HG02973 (cell line): ENCODE measurements around the gene COIL.
"Not testable (repeated sequence)": the region's sequence is repeated elsewhere in the genome, so short reads cannot be mapped to it uniquely, and the experiment has no call there.

Experiments
- ATAC-seq: cut with Tn5 transposase; IDR thresholded peaks from one replicate; pipeline ENCODE4 v1.9.1; 2021; ENCODE audit warnings: moderate library complexity; ENCODE audit not compliant: unreplicated experiment

The COIL gene, protein sequence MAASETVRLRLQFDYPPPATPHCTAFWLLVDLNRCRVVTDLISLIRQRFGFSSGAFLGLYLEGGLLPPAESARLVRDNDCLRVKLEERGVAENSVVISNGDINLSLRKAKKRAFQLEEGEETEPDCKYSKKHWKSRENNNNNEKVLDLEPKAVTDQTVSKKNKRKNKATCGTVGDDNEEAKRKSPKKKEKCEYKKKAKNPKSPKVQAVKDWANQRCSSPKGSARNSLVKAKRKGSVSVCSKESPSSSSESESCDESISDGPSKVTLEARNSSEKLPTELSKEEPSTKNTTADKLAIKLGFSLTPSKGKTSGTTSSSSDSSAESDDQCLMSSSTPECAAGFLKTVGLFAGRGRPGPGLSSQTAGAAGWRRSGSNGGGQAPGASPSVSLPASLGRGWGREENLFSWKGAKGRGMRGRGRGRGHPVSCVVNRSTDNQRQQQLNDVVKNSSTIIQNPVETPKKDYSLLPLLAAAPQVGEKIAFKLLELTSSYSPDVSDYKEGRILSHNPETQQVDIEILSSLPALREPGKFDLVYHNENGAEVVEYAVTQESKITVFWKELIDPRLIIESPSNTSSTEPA

GRCh38 chr17:56960596-56961538, at the start of gene COIL:
COIL (minus strand) TSS chr17:56961050; CDS start chr17:56961019, 31 bp downstream.
- ATAC-seq: peak; percentile 96

DNA sequence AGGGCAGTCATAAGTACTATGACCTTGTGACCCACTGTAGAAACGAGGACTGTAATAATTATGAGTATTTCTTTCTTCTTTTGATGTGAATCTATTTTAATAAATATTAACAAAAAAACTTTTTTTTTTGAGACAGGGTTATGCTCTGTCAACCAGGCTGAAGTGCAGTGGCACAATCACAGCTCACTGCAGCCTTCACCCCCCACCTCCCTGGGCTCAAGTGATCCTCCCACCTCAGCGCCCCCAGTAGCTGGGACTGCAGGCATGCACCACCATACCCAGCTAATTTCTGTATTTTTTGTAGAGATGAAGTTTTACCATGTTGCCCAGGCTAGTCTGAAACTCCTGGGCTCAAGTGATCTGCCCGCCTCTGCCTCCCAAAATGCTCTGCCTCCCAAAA, 49.6 kb upstream of the COIL start:
- ATAC-seq: no peak

GRCh38 chr17:57009737-57010445, 49.0 kb upstream of the COIL start:
- peak; percentile 44 for ATAC-seq

- ATAC-seq: no peak
Observed at GRCh38 chr17:57008958-57009357, 48.1 kb upstream of the COIL start.

GRCh38 chr17:57006040-57006439, 45.2 kb upstream of the COIL start:
- no peak for ATAC-seq

GRCh38 chr17:57004944-57005579, 44.2 kb upstream of the COIL start:
- peak; percentile 81 for ATAC-seq

DNA sequence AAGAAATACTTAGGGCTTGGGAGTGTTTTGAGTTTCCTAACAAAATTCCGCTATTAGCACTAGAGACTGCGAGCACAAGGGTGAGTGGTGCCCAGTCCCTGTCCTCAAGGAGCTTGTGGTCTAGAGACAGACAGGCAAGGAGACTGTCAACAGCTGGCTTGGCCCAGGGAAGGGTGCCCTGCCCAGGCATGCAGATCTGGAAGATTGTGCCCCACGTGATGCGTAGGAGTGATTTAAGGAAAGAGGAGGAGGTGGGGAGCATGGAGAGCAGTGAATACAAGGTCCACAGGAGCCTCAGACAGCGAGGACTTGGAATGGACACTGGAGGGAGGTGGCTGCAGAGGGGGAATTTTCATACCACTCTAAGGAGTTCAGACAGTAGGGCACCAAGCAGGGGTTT, 42.1 kb upstream of the COIL start:
- no peak for ATAC-seq

- ATAC-seq: no peak
Observed at GRCh38 chr17:57001541-57001940, 40.7 kb upstream of the COIL start.

DNA sequence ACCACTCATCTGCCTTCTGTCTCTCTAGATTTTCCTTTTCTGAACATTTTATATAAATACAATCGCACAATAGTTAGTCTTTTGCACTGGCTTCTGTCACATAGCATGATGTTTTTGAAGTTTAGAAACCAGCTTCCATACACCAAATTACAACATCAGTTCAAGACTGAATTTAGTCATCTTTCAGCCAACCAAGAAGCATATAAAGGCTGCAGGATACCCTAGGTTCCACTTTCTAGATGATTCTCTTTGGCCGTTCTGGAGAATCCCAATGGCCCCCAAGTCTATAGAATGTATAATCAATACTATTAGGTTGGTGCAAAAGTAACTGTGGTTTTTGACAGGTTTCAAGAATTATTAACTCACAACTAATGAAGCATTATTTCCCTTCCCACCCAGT, 36.5 kb upstream of the COIL start:
- no peak for ATAC-seq

DNA sequence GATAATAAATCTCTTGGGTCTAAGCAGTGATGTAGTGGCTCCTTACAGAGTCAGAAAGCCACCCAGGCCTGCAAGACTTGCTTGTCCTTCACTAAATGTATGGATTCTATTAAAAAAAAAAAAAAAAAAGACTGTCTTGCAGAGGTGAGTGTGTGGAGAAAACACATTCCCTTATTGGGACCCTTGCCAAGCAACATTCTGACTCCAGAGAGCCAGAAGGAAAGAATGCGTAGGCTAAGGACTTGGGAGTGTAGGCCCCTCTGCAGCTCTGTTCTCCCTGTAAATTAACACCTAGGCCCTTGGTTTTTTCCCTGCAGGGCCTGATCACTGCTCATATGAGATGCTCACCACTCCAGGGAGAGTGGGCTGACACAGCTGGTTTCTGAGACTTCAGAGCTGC, 34.9 kb upstream of the COIL start:
- no peak for ATAC-seq

- ATAC-seq: no peak
Observed at GRCh38 chr17:56994009-56994792, 33.4 kb upstream of the COIL start.

DNA sequence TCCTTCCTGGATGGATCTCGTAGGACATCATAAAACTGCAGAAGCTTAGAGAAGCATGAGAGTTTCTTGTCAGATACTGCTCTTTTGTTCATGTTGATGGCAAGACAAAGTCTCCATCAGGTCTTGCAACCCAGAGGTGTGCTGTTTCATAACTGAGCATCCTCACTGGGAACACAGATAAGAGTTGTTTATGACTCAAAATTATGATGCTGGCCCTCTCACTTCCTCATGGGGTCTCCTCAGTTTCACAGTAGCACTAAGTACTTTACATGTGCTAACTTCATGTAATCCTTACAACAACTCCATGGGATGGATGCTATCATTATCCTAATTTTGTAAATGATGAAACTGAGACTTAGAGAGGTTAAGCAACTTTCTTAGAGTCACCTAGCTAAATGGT, 31.5 kb upstream of the COIL start:
- ATAC-seq: no peak

- no peak for ATAC-seq
Observed at GRCh38 chr17:56988901-56989572, 28.2 kb upstream of the COIL start.

GRCh38 chr17:56987283-56987834, 26.5 kb upstream of the COIL start:
- no peak for ATAC-seq

- ATAC-seq: no peak
Observed at GRCh38 chr17:56985371-56986162, 24.7 kb upstream of the COIL start.

- no peak for ATAC-seq
Observed at GRCh38 chr17:56983366-56983765, 22.5 kb upstream of the COIL start.

- no peak for ATAC-seq
Observed at GRCh38 chr17:56982312-56982711, 21.5 kb upstream of the COIL start.

GRCh38 chr17:56980526-56980925, 19.7 kb upstream of the COIL start:
- not testable (repeated sequence) for ATAC-seq
